Esophagus squamous epithelium (tissue), 4 donors: ENCODE data around the gene STXBP6.

Source experiments
- POLR2A ChIP-seq, 4 donors: fragments of 450-650 bp; IDR thresholded peaks; one replicate each; pipeline ENCODE4 v1.6.1; 2017; ENCODE audit warnings: antibody characterized with exemption in 4 of 4, mild to moderate bottlenecking in 4 of 4, moderate library complexity in 3 of 4
- TF ChIP-seq, protein P1 (sequence below), 6 experiments: fragments of 450-650 bp in 4 of 6; fragments of 200-600 bp in 2 of 6; sonication (generic) in 2 of 6; IDR thresholded peaks; one replicate each; pipeline ENCODE4 v1.5.1; 2016 to 2019; ENCODE audit warnings: antibody characterized with exemption in 6 of 6, mild to moderate bottlenecking in 4 of 6, moderate library complexity in 4 of 6

DNA sequence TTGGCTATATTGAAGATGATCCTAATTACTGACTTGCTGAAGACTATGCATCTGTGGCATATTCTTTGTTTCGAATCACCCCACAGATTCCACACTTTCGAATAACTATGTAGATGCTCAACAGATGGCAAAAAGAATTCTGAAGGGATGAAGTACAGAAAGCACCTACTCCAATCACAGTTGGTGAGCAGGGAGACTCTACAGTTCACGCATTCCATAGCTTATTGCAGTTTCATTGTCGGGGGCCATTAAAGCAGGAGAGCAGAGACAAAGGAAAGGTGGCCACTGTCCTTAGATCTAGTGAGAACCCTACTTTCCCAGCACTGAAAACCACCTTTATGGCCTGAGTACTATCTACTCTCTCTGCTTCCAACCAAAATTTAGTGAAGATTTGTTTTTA, 191.9 kb downstream of the STXBP6 start:
- TF ChIP-seq, protein P1, sequence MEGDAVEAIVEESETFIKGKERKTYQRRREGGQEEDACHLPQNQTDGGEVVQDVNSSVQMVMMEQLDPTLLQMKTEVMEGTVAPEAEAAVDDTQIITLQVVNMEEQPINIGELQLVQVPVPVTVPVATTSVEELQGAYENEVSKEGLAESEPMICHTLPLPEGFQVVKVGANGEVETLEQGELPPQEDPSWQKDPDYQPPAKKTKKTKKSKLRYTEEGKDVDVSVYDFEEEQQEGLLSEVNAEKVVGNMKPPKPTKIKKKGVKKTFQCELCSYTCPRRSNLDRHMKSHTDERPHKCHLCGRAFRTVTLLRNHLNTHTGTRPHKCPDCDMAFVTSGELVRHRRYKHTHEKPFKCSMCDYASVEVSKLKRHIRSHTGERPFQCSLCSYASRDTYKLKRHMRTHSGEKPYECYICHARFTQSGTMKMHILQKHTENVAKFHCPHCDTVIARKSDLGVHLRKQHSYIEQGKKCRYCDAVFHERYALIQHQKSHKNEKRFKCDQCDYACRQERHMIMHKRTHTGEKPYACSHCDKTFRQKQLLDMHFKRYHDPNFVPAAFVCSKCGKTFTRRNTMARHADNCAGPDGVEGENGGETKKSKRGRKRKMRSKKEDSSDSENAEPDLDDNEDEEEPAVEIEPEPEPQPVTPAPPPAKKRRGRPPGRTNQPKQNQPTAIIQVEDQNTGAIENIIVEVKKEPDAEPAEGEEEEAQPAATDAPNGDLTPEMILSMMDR (IDR thresholded peaks at IDR 0.05), result no peak
- no peak for TF ChIP-seq POLR2A (IDR thresholded peaks at IDR 0.05)
